A673 (cell line): ENCODE data around the gene SF3A1. TPM values are rescaled to one million over a fixed set of nuclear protein-coding genes. Genes with fewer than 3 reads are reported as not detected.
A peak's percentile ranks its signal among the peaks of the same experiment; 100 is the strongest.

Source experiments
- BruUV-seq: library from RNA; stranded (reverse); fragments of 400-500 nt; replicated peaks from 2 replicates; lab custom pipeline; 2021; lab: Mats Ljungman, UMichigan
- CTCF ChIA-PET: fragments of 300-600 bp; sonication (Branson Sonifier 250); formaldehyde crosslinking; loops from one replicate; lab custom pipeline; 2022; ENCODE audit warnings: antibody characterized with exemption; lab: Charles Lee
- POLR2A ChIA-PET: fragments of 300-600 bp; sonication (Branson Sonifier 250); formaldehyde crosslinking; loops from one replicate; lab custom pipeline; 2022; ENCODE audit warnings: antibody characterized with exemption; ENCODE audit not compliant: low non-redundant PET; lab: Charles Lee
- DNase-seq: peaks from one replicate; pipeline ENCODE4 v3.0.0-alpha.2; 2015; ENCODE audit warnings: low spot score
- H3K27ac ChIP-seq: fragments of 200-600 bp; sonication (generic); 2 replicates; pipeline ENCODE4 v1.5.1; 2016; ENCODE audit warnings: mixed run types, low read depth, mild to moderate bottlenecking, mixed read lengths, antibody characterized with exemption, low read length; ENCODE audit not compliant: poor library complexity, severe bottlenecking
- H3K27me3 ChIP-seq: fragments of 200-600 bp; sonication (generic); replicated peaks from 2 replicates; pipeline ENCODE4 v1.6.1; 2017; ENCODE audit warnings: mixed run types, low read depth, mild to moderate bottlenecking, mixed read lengths, antibody characterized with exemption, low read length; ENCODE audit not compliant: insufficient read depth, poor library complexity
- H3K36me3 ChIP-seq: fragments of 200-600 bp; sonication (generic); 2 replicates; pipeline ENCODE4 v1.6.1; 2016; ENCODE audit warnings: mixed run types, mild to moderate bottlenecking, mixed read lengths, antibody characterized with exemption, low read length; ENCODE audit not compliant: insufficient read depth, poor library complexity, severe bottlenecking
- H3K4me1 ChIP-seq: fragments of 200-600 bp; sonication (generic); 2 replicates; pipeline ENCODE4 v1.6.1; 2017; ENCODE audit warnings: mixed run types, mild to moderate bottlenecking, mixed read lengths, antibody characterized with exemption, low read length; ENCODE audit not compliant: insufficient read depth, poor library complexity, severe bottlenecking
- H3K4me3 ChIP-seq: fragments of 200-600 bp; sonication (generic); 2 replicates; pipeline ENCODE4 v1.5.1; 2016; ENCODE audit warnings: low read depth, mixed run types, mild to moderate bottlenecking, mixed read lengths, low read length; ENCODE audit not compliant: poor library complexity, severe bottlenecking
- H3K9me3 ChIP-seq: fragments of 200-600 bp; sonication (generic); 2 replicates; pipeline ENCODE4 v1.6.1; 2016; ENCODE audit warnings: mixed run types, low read depth, mild to moderate bottlenecking, mixed read lengths, antibody characterized with exemption, low read length; ENCODE audit not compliant: poor library complexity, severe bottlenecking
- EZH2 ChIP-seq: fragments of 200-600 bp; sonication (generic); IDR thresholded peaks from 2 replicates; pipeline ENCODE4 v1.6.1; 2017; ENCODE audit warnings: borderline replicate concordance, low read depth, mild to moderate bottlenecking, mixed read lengths, antibody characterized with exemption, low read length; ENCODE audit not compliant: poor library complexity, severe bottlenecking
- intact Hi-C: fragments of 100-400 bp; cut with micrococcal nuclease; formaldehyde crosslinking; loops from one replicate; pipeline ENCODE4 v1.10.0; 2022; ENCODE audit not compliant: unreplicated experiment
- total RNA-seq: library from RNA; stranded (reverse); gene quantifications from 2 replicates; pipeline ENCODE4 v1.2.3, GENCODE V29; 2021
- TF ChIP-seq, protein P1 (sequence below): fragments of 300-800, 200-600 bp; sonication (generic); conservative IDR thresholded peaks from 2 replicates; pipeline ENCODE4 v1.5.1; 2017; ENCODE audit warnings: low read depth, mild to moderate bottlenecking, antibody characterized with exemption, low read length, moderate library complexity, mixed read lengths

The SF3A1 gene
- total RNA-seq, 1 experiment from 2014 or later = 366 TPM

DNA sequence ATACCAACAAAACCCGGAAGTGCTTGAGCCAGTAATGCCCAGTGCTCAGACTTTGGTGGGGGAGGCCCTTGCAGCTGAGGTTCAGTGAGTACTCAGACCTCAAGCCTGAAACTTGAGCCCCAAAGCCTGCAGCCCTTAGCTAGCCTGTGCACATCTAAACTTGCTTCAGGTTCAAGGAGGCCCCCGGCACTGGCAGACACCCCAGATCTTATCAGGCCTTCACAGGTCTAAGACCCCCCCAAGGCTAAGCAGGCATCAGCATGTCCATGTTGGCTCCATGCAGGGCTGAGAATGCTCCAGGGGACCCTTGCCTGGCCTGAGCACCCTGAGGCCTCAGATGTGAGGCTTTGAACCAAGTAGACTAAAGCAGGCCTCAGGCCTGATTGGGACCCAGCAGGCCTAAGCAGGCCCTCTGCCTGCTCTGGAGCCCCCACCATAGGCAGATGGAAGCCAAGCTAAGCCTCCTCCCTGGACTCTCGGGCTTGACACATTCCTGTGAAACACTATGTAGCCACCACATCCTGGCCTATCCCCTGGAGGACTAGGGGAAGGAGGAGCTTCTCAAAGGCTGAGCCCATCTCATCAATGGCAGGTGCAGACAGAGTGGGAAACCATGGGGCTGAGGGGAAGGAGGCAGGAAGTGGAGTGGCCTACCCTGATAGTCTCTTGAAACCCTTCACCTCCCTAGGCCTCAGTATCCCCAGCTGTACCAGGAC is 66.2 kb downstream of the SF3A1 start:
- H3K36me3 ChIP-seq = no peaks in the 10 kb centered on the region
- peak; percentile 58 for DNase-seq
- POLR2A ChIA-PET = interaction anchor here (0.6 kb wide), 2 partner anchors 89 to 96 kb away, joined by 3 read pairs; no protein-coding TSS in a partner anchor
- CTCF ChIA-PET = interaction anchor here (0.6 to 1.0 kb wide), 2 partner anchors 97 to 140 kb away, joined by 3 read pairs; partner anchors contain the start of gene RNF215
- peaks cover 26% of the 10 kb centered on the region for H3K4me1 ChIP-seq
- no TSS peak for BruUV-seq
- no peak overlapping the region for H3K27ac ChIP-seq
- no peak overlapping the region for H3K4me3 ChIP-seq
- no peaks in the 10 kb centered on the region for H3K9me3 ChIP-seq
- H3K27me3 ChIP-seq = no peaks in the 10 kb centered on the region
- intact Hi-C loops = no loop called here
- TF ChIP-seq EZH2 = no peak
- TF ChIP-seq, protein P1, sequence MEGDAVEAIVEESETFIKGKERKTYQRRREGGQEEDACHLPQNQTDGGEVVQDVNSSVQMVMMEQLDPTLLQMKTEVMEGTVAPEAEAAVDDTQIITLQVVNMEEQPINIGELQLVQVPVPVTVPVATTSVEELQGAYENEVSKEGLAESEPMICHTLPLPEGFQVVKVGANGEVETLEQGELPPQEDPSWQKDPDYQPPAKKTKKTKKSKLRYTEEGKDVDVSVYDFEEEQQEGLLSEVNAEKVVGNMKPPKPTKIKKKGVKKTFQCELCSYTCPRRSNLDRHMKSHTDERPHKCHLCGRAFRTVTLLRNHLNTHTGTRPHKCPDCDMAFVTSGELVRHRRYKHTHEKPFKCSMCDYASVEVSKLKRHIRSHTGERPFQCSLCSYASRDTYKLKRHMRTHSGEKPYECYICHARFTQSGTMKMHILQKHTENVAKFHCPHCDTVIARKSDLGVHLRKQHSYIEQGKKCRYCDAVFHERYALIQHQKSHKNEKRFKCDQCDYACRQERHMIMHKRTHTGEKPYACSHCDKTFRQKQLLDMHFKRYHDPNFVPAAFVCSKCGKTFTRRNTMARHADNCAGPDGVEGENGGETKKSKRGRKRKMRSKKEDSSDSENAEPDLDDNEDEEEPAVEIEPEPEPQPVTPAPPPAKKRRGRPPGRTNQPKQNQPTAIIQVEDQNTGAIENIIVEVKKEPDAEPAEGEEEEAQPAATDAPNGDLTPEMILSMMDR = no peak

DNA sequence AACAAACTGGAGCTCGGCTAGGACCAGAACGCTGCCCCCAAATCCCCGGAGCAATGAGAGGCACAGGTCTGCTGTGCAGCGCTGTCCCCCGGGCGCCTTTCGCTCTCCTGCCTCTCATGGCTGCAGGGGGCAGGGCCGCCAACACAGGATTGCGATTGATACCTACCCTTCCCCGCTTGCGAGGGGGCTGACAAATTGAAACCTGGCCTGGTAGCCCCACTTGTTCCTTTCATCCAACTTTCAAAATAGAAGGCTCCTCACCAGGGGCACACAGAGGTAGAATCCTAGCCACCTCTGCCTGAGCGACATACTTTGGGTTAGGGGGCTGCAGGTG is 66.7 kb downstream of the SF3A1 start:
- peak overlapping the region; percentile 74 for H3K4me3 ChIP-seq
- no peak for DNase-seq
- TF ChIP-seq, protein P1 = no peak
- no peak for TF ChIP-seq EZH2
- BruUV-seq = no TSS peak
- H3K36me3 ChIP-seq = no peaks in the 10 kb centered on the region
- CTCF ChIA-PET = interaction anchor here (0.6 to 1.0 kb wide), 2 partner anchors 98 to 141 kb away, joined by 3 read pairs; partner anchors contain the start of gene RNF215
- H3K27me3 ChIP-seq = no peaks in the 10 kb centered on the region
- POLR2A ChIA-PET = interaction anchor here (0.6 kb wide), 1 partner anchor 95 kb away, joined by 3 read pairs; no protein-coding TSS in a partner anchor
- no peak overlapping the region for H3K27ac ChIP-seq
- H3K9me3 ChIP-seq = no peaks in the 10 kb centered on the region
- intact Hi-C loops = loop anchor here (2.0 to 10.0 kb wide), 4 partner anchors 132 to 315 kb away; partner anchors contain the start of gene TCN2
- peaks cover 26% of the 10 kb centered on the region for H3K4me1 ChIP-seq

DNA sequence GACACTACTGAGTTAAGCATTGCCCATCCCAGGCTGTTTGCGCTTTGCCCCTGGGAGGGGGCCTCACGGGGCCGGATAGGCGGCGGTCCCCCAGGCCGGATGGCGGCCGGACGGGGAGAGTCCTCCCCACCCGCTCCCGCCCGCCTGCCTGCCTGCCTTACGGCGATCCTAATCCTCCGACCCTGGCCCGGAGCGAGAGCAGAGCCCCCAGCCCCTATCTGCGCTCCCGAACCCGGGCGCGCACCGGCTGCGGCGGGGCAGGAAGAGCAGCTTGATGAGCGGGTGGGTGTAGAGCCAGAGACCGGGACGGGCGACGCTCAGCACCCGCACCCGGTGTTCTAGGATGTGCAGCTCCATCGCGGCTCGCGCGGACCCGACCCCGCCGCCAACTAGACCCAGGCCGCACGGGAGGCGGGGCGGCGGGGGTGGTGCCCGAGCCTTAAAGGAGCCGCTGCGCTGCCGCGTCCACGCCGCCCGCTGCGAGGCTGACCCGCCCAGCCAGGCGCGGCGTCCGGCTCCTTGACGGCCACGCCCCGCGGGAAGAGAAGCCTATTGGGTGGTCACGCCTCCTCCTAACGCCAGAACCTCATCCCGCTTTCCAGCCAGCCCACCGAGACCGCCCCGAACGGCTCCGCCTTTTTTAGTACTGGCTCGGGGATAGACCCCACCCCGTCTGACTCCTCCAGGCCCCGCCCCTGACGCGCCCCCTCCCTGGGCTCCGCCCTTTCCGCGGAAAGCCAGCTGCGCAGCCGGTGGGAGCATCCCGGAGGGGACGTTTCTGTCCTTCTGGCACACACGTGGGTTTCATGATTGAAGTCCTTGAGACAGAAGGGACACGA is 67.3 kb downstream of the SF3A1 start, which contains the start of gene CASTOR1:
CASTOR1 (minus strand) TSS at position 365 of the 839 bp plus-strand sequence; CDS start at position 357, 8 bp downstream.
- H3K27ac ChIP-seq = peak within 1 kb of the TSS; percentile 56
- H3K27me3 ChIP-seq = no peaks in the 10 kb centered on the region
- H3K9me3 ChIP-seq = no peaks in the 10 kb centered on the region
- H3K36me3 ChIP-seq = no peaks in the 10 kb centered on the region
- BruUV-seq = no TSS peak
- peaks cover 26% of the 10 kb centered on the region for H3K4me1 ChIP-seq
- peak; percentile 98 for DNase-seq
- intact Hi-C loops = loop anchor here (2.0 to 10.0 kb wide), 4 partner anchors 133 to 315 kb away; partner anchors contain the start of gene TCN2
- CTCF ChIA-PET = interaction anchor here (0.6 to 1.0 kb wide), 3 partner anchors 95 to 141 kb away, joined by 3 read pairs; partner anchors contain the start of gene RNF215
- peak within 1 kb of the TSS; percentile 74 for H3K4me3 ChIP-seq
- TF ChIP-seq, protein P1 = no peak
- TF ChIP-seq EZH2 = no peak
- POLR2A ChIA-PET = interaction anchor here (0.6 kb wide), 2 partner anchors 94 to 155 kb away, joined by 3 read pairs; no protein-coding TSS in a partner anchor
